Smooth muscle cell (in vitro differentiated cells): ENCODE results near the gene SRL. TPM values are rescaled to one million over a fixed set of nuclear protein-coding genes. Genes with fewer than 3 reads are reported as not detected.

Source experiments
- DNase-seq: peaks from one replicate; lab custom pipeline; 2025; ENCODE audit not compliant: unreplicated experiment; lab: John Stamatoyannopoulos, UW
- H2AFZ ChIP-seq: fragments of 200-600 bp; sonication (generic); 2 replicates; pipeline ENCODE4 v1.6.0; 2016; ENCODE audit warnings: antibody characterized with exemption, low read depth, mild to moderate bottlenecking
- H3F3A ChIP-seq: fragments of 200-600 bp; sonication (generic); 2 replicates; pipeline ENCODE4 v1.6.0; 2017; ENCODE audit warnings: antibody characterized with exemption, low read depth
- H3K27ac ChIP-seq: fragments of 200-600 bp; sonication (generic); 2 replicates; pipeline ENCODE4 v1.5.1; 2016; ENCODE audit warnings: low read depth, mild to moderate bottlenecking
- H3K27me3 ChIP-seq: fragments of 200-600 bp; sonication (generic); 2 replicates; pipeline ENCODE4 v1.6.1; 2016; ENCODE audit warnings: low read depth, mild to moderate bottlenecking
- H3K36me3 ChIP-seq: fragments of 200-600 bp; sonication (generic); 2 replicates; pipeline ENCODE4 v1.5.1; 2016; ENCODE audit warnings: low read depth
- H3K4me1 ChIP-seq: fragments of 200-600 bp; sonication (generic); 2 replicates; pipeline ENCODE4 v1.5.1; 2016; ENCODE audit warnings: low read depth
- H3K4me2 ChIP-seq: fragments of 200-600 bp; sonication (generic); 2 replicates; pipeline ENCODE4 v1.6.0; 2016; ENCODE audit warnings: mild to moderate bottlenecking
- H3K4me3 ChIP-seq: fragments of 200-600 bp; sonication (generic); 2 replicates; pipeline ENCODE4 v1.5.1; 2016; ENCODE audit warnings: mild to moderate bottlenecking
- H3K79me2 ChIP-seq: fragments of 200-600 bp; sonication (generic); 2 replicates; pipeline ENCODE4 v1.6.0; 2016; ENCODE audit warnings: low read depth, mild to moderate bottlenecking
- H3K9ac ChIP-seq: fragments of 200-600 bp; sonication (generic); 2 replicates; pipeline ENCODE4 v1.6.0; 2016; ENCODE audit warnings: low read depth
- H3K9me3 ChIP-seq: fragments of 200-600 bp; sonication (generic); replicated peaks from 2 replicates; pipeline ENCODE4 v1.5.1; 2016; ENCODE audit warnings: low read depth
- H4K20me1 ChIP-seq: fragments of 200-600 bp; sonication (generic); 2 replicates; pipeline ENCODE4 v1.6.0; 2016; ENCODE audit warnings: low read depth
- WGBS: methylation state at CpG from one replicate; pipeline ENCODE4 v1.1.7; 2016; ENCODE audit warnings: low lambda C conversion rate; 5-methylcytosine and 5-hydroxymethylcytosine counted together
- polyA plus RNA-seq: library from polyadenylated mRNA; unstranded; fragments of >200 nt; fragmentation: Nextera tagmentation; extraction: Ambion mirVana; gene quantifications from 2 replicates; pipeline ENCODE4 v1.2.1, GENCODE V29; 2016
- total RNA-seq: library from RNA; depleted of rRNA; stranded (reverse); fragments of >200 nt; gene quantifications from 2 replicates; pipeline ENCODE4 v1.2.3, GENCODE V29; 2014
- TF ChIP-seq, protein P1 (sequence below): fragments of 200-600 bp; sonication (generic); IDR thresholded peaks from 2 replicates; pipeline ENCODE4 v1.5.1; 2017; ENCODE audit warnings: borderline replicate concordance, mild to moderate bottlenecking, antibody characterized with exemption; ENCODE audit not compliant: insufficient read depth, poor library complexity, severe bottlenecking

The SRL gene
- total and polyA plus RNA-seq, 2 experiments from 2014 or later = not detected

DNA sequence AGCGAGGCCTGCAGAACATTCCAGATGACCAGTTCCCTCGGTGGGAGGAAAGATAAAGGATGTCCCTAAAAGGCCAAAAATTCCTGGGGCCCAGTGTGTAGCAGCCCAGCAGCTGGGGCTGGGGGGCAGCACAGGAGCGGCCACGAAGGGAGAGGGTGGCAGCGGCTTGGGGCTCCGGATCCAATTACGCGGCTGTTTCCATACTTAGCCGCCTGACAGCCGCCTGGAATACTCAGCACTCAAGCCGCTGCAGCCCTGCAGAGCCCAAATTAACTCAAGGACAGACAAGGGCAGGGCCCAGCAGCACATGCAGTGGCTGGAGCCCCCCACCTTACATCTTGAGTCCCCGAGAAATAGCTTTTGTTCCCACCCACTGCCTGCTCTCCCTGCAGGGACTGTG lies 1.3 kb downstream of the SRL start:
- Histone ChIP-seq H3K4me2 (no peak overlapping the region), H3K4me1 (peaks cover 7% of the 10 kb centered on the region), H3K9me3 (no peaks in the 10 kb centered on the region), H3K79me2 (no peaks in the 10 kb centered on the region), H2AFZ (no peak overlapping the region), H4K20me1 (no peaks in the 10 kb centered on the region), H3K36me3 (no peaks in the 10 kb centered on the region), H3F3A (no peaks in the 10 kb centered on the region), H3K27me3 (no peaks in the 10 kb centered on the region), H3K27ac (no peak overlapping the region), H3K4me3 (no peak overlapping the region), H3K9ac (no peak overlapping the region)
- no peak for DNase-seq
- TF ChIP-seq, protein P1, sequence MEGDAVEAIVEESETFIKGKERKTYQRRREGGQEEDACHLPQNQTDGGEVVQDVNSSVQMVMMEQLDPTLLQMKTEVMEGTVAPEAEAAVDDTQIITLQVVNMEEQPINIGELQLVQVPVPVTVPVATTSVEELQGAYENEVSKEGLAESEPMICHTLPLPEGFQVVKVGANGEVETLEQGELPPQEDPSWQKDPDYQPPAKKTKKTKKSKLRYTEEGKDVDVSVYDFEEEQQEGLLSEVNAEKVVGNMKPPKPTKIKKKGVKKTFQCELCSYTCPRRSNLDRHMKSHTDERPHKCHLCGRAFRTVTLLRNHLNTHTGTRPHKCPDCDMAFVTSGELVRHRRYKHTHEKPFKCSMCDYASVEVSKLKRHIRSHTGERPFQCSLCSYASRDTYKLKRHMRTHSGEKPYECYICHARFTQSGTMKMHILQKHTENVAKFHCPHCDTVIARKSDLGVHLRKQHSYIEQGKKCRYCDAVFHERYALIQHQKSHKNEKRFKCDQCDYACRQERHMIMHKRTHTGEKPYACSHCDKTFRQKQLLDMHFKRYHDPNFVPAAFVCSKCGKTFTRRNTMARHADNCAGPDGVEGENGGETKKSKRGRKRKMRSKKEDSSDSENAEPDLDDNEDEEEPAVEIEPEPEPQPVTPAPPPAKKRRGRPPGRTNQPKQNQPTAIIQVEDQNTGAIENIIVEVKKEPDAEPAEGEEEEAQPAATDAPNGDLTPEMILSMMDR = no peak
- WGBS = 80% methylated on average over 12 of the region's 12 CpGs

DNA sequence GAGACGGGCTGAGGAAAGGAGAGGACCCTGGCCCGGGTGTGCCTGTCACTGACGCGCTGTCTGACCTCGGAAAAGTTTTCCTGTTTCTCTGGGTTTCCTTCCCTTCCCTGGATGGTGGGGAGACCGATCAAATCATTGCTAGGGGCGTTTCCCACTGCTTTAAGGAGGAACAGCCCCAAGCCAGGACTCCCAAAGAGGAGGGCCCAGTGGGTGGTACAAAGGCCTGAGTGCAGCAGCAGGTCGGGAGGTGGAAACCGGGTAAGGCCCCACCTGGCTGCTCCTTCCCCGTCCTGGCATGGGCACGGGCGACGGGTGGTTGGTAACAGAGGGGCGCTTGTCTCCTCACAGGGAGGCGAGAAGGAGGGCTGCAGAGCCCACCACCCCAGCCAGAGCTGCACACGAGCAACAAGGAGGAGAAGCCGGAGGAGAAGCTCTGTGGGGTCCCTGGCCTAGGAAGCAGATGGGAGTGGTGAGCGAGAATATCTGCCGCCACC lies 2.2 kb downstream of the SRL start:
- no peak for DNase-seq
- Histone ChIP-seq H3K4me1 (peaks cover 2% of the 10 kb centered on the region), H3K4me2 (no peak overlapping the region), H3K27ac (no peak overlapping the region), H2AFZ (no peak overlapping the region), H3K27me3 (no peaks in the 10 kb centered on the region), H4K20me1 (no peaks in the 10 kb centered on the region), H3F3A (no peaks in the 10 kb centered on the region), H3K9me3 (no peaks in the 10 kb centered on the region), H3K79me2 (no peaks in the 10 kb centered on the region), H3K9ac (no peak overlapping the region), H3K4me3 (no peak overlapping the region), H3K36me3 (no peaks in the 10 kb centered on the region)
- TF ChIP-seq, protein P1 = no peak
- WGBS = 96% methylated on average over 19 of the region's 19 CpGs

DNA sequence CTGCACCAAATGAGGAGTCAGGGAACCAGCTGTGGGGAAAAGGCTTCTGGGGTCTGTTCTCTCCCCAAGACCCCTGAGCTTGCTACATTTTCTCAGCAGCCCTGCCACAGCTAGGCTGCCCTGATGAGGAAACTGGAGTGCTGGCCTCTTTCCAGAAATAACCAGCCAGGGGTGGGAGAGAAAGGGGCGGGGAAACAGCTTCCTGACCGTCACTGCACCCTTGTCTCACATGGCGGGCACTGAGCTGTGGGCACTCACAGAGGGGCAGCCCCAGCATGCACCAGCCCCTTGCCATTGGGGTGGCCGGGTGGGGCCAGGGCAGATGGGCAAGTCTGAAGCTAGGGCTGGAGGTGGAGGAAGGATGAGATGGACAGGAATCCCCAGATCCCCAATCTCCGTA lies 2.9 kb downstream of the SRL start:
- no peaks in the 10 kb centered on the region for H3K4me1 ChIP-seq
- WGBS = 86% methylated on average over 5 of the region's 5 CpGs
- TF ChIP-seq, protein P1 = no peak

DNA sequence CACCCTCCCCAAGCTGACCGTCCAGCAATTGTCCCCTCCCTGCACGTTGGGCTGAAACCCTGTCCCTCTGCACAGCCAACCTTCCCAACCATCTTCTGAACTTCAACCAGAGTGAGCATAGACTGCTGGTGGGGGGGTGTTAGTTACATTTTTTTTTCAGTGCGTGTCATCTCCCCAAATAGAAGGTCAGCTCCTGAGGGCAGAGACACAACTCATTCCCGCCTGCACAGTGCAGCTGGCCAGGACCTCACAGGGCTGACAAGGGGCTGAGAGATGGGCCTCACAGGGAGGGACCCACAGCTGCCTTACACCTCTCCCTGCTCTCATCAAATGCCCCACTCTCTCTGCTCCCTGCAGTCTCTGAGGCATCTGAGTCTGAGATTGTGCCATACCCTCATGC lies 8.4 kb downstream of the SRL start:
- Histone ChIP-seq H3K27me3 (no peaks in the 10 kb centered on the region), H3K36me3 (no peaks in the 10 kb centered on the region), H3K4me1 (no peaks in the 10 kb centered on the region), H3K4me3 (no peak overlapping the region), H2AFZ (no peak overlapping the region), H3F3A (no peaks in the 10 kb centered on the region), H3K27ac (no peak overlapping the region), H4K20me1 (no peaks in the 10 kb centered on the region), H3K9ac (no peak overlapping the region), H3K79me2 (no peaks in the 10 kb centered on the region), H3K4me2 (no peak overlapping the region), H3K9me3 (no peaks in the 10 kb centered on the region)
- WGBS = 91% methylated on average over 4 of the region's 4 CpGs
- no peak for DNase-seq
- TF ChIP-seq, protein P1 = no peak

More for the DNA sequence above, 2.9 kb downstream of the SRL start:
- Histone ChIP-seq H3K79me2 (no peaks in the 10 kb centered on the region), H3K9ac (no peak overlapping the region), H3F3A (no peaks in the 10 kb centered on the region), H3K36me3 (no peaks in the 10 kb centered on the region), H2AFZ (no peak overlapping the region), H3K4me3 (no peak overlapping the region), H3K27me3 (no peaks in the 10 kb centered on the region), H4K20me1 (no peaks in the 10 kb centered on the region), H3K9me3 (no peaks in the 10 kb centered on the region), H3K4me2 (no peak overlapping the region), H3K27ac (no peak overlapping the region)
- no peak for DNase-seq
